ENCODE measurements around the gene CLEC14A.

The CLEC14A gene

DNA sequence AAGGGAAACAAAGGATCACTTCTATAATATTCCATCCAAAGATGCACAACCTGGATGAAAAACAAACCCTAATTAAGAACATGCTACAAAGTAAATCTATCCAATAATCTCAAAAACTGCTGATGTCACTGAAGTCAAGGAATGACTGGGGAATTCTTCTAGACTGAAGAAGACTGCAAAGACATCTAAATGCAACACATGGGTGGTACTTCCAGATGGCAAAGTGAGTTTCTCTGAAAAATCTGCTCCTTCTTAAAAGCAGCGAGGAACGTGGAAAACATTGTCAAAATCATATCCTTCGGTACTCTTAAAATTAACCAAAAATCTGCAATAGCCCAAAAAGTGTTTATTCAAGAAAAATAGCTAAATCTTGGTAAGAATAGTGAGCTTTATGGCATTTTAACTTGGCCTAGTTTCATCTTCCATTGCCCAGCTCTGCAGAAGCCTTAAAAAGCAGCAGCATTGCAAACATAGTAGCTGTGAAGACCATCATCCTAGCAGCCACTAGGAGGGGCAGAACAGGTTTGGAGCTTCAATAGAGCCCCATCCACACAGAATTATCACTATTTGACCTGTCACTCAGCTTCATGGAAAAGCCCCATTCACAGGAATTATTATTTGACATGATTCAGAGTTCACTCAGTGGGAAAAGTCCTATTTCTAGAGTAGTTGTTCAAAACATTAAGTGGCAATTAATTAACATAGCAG lies 7.4 kb downstream of the CLEC14A start:
- no peak overlapping the region for H3K4me3 ChIP-seq (ENCODE audit: low read depth, low read length)
- TF ChIP-seq MYC (IDR thresholded peaks at IDR 0.05; ENCODE audit: low read depth, low read length), result no peak
- TF ChIP-seq, protein P1, sequence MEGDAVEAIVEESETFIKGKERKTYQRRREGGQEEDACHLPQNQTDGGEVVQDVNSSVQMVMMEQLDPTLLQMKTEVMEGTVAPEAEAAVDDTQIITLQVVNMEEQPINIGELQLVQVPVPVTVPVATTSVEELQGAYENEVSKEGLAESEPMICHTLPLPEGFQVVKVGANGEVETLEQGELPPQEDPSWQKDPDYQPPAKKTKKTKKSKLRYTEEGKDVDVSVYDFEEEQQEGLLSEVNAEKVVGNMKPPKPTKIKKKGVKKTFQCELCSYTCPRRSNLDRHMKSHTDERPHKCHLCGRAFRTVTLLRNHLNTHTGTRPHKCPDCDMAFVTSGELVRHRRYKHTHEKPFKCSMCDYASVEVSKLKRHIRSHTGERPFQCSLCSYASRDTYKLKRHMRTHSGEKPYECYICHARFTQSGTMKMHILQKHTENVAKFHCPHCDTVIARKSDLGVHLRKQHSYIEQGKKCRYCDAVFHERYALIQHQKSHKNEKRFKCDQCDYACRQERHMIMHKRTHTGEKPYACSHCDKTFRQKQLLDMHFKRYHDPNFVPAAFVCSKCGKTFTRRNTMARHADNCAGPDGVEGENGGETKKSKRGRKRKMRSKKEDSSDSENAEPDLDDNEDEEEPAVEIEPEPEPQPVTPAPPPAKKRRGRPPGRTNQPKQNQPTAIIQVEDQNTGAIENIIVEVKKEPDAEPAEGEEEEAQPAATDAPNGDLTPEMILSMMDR (IDR thresholded peaks at IDR 0.05; ENCODE audit: low read depth, low read length), result peak; percentile 2
- no peak for DNase-seq (ENCODE audit: low read depth)

DNA sequence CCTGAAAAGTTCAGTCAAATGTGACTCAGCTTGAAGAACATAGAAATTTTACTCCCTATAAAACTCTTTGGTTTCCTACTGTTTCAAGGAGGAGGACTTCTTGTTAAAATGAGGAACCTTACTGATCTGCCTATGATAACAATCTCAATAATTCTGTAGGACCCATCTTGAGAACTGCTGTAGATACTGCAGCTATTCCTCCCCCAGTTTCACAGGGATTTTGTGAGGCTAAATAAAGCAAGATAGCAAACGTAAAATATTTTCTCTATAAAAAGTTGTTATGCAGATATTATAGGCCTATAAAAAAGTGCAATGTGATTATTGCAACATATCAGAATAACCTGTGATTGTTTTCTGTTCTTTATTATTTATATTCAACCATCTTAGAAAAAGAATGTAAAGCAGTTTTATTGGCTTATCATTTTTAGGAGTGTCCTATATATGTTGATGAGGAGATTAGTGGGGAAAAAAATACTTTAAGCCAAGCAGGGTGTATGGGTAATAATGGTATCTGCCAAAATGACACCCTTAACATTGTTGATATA lies 12.1 kb downstream of the CLEC14A start:
- TF ChIP-seq POLR2A (IDR thresholded peaks at IDR 0.05; ENCODE audit: extremely low read depth, insufficient read length) (no peak), MYC (IDR thresholded peaks at IDR 0.05; ENCODE audit: low read depth, low read length) (no peak)
- TF ChIP-seq, protein P2, sequence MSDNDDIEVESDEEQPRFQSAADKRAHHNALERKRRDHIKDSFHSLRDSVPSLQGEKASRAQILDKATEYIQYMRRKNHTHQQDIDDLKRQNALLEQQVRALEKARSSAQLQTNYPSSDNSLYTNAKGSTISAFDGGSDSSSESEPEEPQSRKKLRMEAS (IDR thresholded peaks at IDR 0.05; ENCODE audit: low read depth, low read length), result no peak
- TF ChIP-seq, protein P1 (IDR thresholded peaks at IDR 0.05; ENCODE audit: low read depth, low read length), result no peak
- H3K4me3 ChIP-seq (ENCODE audit: low read depth, low read length), result no peak overlapping the region
- peak; percentile 9 for DNase-seq (ENCODE audit: low read depth)

DNA sequence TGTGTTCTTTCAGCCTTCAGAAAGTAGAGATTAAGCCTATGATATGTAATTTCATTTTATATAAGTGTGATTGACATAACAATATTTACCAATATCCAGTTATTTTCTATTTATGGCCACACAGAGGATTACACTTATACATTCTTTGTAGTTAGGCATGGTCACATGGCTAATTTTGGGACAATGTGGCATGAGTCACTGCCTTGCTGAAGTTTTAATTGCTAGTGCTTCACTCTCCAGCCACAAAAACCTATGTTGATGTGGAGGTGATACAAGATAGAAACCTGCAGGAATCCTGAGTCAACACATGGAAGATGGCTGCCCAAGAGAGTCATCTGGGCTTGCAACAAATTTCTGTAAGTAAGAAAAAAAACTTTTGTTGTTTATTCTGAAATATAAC lies 17.0 kb downstream of the CLEC14A start:
- no peak overlapping the region for H3K4me3 ChIP-seq (ENCODE audit: low read depth, low read length)
- DNase-seq (ENCODE audit: low read depth), result no peak
- TF ChIP-seq POLR2A (IDR thresholded peaks at IDR 0.05; ENCODE audit: extremely low read depth, insufficient read length) (no peak), MYC (IDR thresholded peaks at IDR 0.05; ENCODE audit: low read depth, low read length) (no peak)
- TF ChIP-seq, protein P2 (IDR thresholded peaks at IDR 0.05; ENCODE audit: low read depth, low read length), result no peak
- TF ChIP-seq, protein P1 (IDR thresholded peaks at IDR 0.05; ENCODE audit: low read depth, low read length), result no peak

DNA sequence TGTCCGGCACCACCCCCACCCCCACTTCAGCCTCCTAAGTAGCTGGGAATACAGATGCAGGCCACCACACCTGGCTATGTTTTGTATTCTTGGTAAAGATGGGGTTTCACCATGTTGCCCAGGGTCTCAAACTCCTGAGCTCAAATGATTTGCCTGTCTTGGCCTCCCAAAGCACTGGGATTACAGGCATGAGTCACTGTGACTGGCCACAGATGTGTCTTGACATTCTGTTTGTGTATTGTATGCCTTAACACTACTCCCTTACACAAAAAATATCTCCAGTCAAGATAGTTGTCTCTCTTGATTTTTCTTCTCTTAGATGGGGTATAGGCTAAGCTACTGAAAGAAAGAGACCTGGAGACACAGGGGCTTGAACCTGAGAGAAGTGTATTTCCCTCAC lies 17.6 kb downstream of the CLEC14A start:
- DNase-seq (ENCODE audit: low read depth), result no peak
- TF ChIP-seq, protein P2 (IDR thresholded peaks at IDR 0.05; ENCODE audit: low read depth, low read length), result no peak
- TF ChIP-seq, protein P1 (IDR thresholded peaks at IDR 0.05; ENCODE audit: low read depth, low read length), result no peak
- TF ChIP-seq POLR2A (IDR thresholded peaks at IDR 0.05; ENCODE audit: extremely low read depth, insufficient read length) (no peak), MYC (IDR thresholded peaks at IDR 0.05; ENCODE audit: low read depth, low read length) (no peak)
- H3K4me3 ChIP-seq (ENCODE audit: low read depth, low read length), result no peak overlapping the region

DNA sequence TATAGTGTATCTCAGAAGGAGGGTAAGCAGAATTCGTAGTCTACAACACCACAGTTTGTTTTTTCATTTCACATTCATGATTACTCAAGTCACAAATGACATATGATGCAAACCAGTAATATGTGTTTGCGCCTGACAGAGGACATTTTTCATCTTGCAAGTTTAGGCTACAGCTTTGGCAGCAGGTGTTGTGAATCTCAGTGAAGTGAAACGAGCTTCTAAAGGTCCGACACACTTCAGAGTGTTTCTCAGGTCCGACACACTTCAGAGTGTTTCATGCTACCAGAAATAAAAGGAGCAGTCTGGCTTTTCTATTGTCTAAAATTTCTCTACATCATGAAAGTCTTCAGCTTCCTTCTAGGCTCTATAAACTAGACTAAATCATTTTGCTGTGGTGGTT lies 22.7 kb downstream of the CLEC14A start:
- TF ChIP-seq MYC (IDR thresholded peaks at IDR 0.05; ENCODE audit: low read depth, low read length), result no peak
- TF ChIP-seq, protein P1 (IDR thresholded peaks at IDR 0.05; ENCODE audit: low read depth, low read length), result no peak
- no peak for TF ChIP-seq POLR2A (IDR thresholded peaks at IDR 0.05; ENCODE audit: extremely low read depth, insufficient read length)
- TF ChIP-seq, protein P2 (IDR thresholded peaks at IDR 0.05; ENCODE audit: low read depth, low read length), result no peak
- no peak for DNase-seq (ENCODE audit: low read depth)
- H3K4me3 ChIP-seq (ENCODE audit: low read depth, low read length), result no peak overlapping the region
